Erythroblast (primary cell): ENCODE results near the gene MLLT1.

Experiments
- GATA1 ChIP-seq: IDR thresholded peaks from 2 replicates; pipeline ENCODE4 v1.6.1; 2011; ENCODE audit warnings: low read depth, mild to moderate bottlenecking, control low read depth, low read length, moderate library complexity
- POLR2A ChIP-seq: IDR thresholded peaks from 2 replicates; pipeline ENCODE4 v1.6.1; 2011; ENCODE audit warnings: mild to moderate bottlenecking, low read length

DNA sequence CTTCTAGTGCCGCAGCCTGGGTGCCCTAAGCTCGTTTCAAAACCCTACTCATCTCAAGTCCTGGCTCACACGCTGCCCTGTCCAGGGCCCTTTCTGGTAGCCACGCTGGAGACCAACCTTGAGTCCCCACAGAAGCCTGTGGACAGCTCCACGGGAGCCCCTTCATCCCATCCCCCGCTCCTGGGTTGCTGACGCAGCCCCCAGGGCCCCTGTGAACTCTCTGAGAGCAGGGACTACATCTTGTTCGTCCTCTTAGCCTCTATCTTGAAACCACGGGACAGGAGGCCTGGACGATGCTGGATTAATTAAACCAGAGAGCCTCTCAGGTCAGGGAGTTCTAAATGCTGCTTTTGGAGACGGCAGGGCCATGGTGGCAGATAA, 7.4 kb downstream of the MLLT1 start:
- no peak for TF ChIP-seq POLR2A
- no peak for TF ChIP-seq GATA1
